Measurements from ENCODE around the gene BHLHA15. TPM values are rescaled to one million over a fixed set of nuclear protein-coding genes. Genes with fewer than 3 reads are reported as not detected.
A peak's percentile ranks its signal among the peaks of the same experiment; 100 is the strongest.

Gene BHLHA15
- total and polyA plus RNA-seq, 9 of the 15 experiments (the other 6 are each of a cell fraction or from before 2014, with no cell fraction given), result 0.22 to 2.0 (median 1.1) TPM; not detected in 4

GRCh38 chr7:98251601-98252424, 40.6 kb downstream of the BHLHA15 start, which contains the start of gene TECPR1 (continued):
- no peak for TF ChIP-seq MLX (CRISPR knock-in tag; conservative IDR thresholded peaks at IDR 0.05)
- TF ChIP-seq ZEB2 (IDR thresholded peaks at IDR 0.05), result peak; percentile 78
- TF ChIP-seq SNIP1 (IDR thresholded peaks at IDR 0.05; ENCODE audit: low read depth), result no peak
- no peak for TF ChIP-seq ZNF785 (CRISPR knock-in tag; IDR thresholded peaks at IDR 0.05)
- TF ChIP-seq ZBTB43 (CRISPR knock-in tag; IDR thresholded peaks at IDR 0.05), result no peak
- TF ChIP-seq THAP7 (CRISPR knock-in tag; IDR thresholded peaks at IDR 0.05), result no peak
- TF ChIP-seq ELF1 (tag; IDR thresholded peaks at IDR 0.05), result peak; percentile 93
- no peak for TF ChIP-seq USF2 (CRISPR knock-in tag; IDR thresholded peaks at IDR 0.05)
- TF ChIP-seq MLLT1 (IDR thresholded peaks at IDR 0.05), result no peak
- no peak for TF ChIP-seq TCF7 (IDR thresholded peaks at IDR 0.05; ENCODE audit: borderline replicate concordance)
- TF ChIP-seq CHD2 (IDR thresholded peaks at IDR 0.05; ENCODE audit: low read depth, low read length), result peak; percentile 71
- TF ChIP-seq ZNF140 (CRISPR knock-in tag; IDR thresholded peaks at IDR 0.05), result no peak
- no peak for TF ChIP-seq MBD1 (CRISPR knock-in tag; IDR thresholded peaks at IDR 0.05)

Measured in K562 (cell line).